ENCODE results near the gene UBE2J2. TPM values are rescaled to one million over a fixed set of nuclear protein-coding genes. Genes with fewer than 3 reads are reported as not detected.

UBE2J2 gene
- total RNA-seq, 1 experiment from 2014 or later, result 83.4 TPM

GRCh38 chr1:1220197-1220596, 53.5 kb downstream of the UBE2J2 start:
- Histone ChIP-seq H3K9ac (ENCODE audit: extremely low read depth, insufficient read length, low read length) (no peak overlapping the region), H3K14ac (ENCODE audit: insufficient read depth, low read length) (no peak overlapping the region), H2AK5ac (ENCODE audit: insufficient read length, low read length) (no peak overlapping the region), H3K79me1 (ENCODE audit: insufficient read depth, low read depth, low read length, poor library complexity, severe bottlenecking) (no peaks in the 10 kb centered on the region), H2BK15ac (ENCODE audit: low read depth, low read length) (no peak overlapping the region), H2BK12ac (ENCODE audit: insufficient read length, low read depth, low read length) (no peak overlapping the region), H3K23me2 (ENCODE audit: insufficient read length, low read depth, low read length, poor library complexity, severe bottlenecking) (no peaks in the 10 kb centered on the region), H3K56ac (ENCODE audit: insufficient read length, low read depth, low read length) (no peak overlapping the region), H2BK20ac (ENCODE audit: low read depth, low read length, poor library complexity, severe bottlenecking) (no peak overlapping the region), H2BK120ac (ENCODE audit: low read depth, low read length, poor library complexity, severe bottlenecking) (no peak overlapping the region), H3K4me2 (ENCODE audit: insufficient read depth, insufficient read length, low read length) (no peak overlapping the region), H2AFZ (ENCODE audit: low read length) (no peak overlapping the region), H4K8ac (replicated peaks; ENCODE audit: insufficient read length, low read depth, low read length) (no peak overlapping the region), H3K79me2 (ENCODE audit: insufficient read depth, low read length) (no peaks in the 10 kb centered on the region), H2BK5ac (ENCODE audit: insufficient read length, low read length) (no peak overlapping the region), H3K27me3 (ENCODE audit: insufficient read depth, low read length) (no peaks in the 10 kb centered on the region), H3T11ph (ENCODE audit: low read length) (no peak overlapping the region), H4K91ac (ENCODE audit: insufficient read length, low read depth, low read length) (no peak overlapping the region), H4K5ac (ENCODE audit: insufficient read length, low read depth, low read length) (no peak overlapping the region), H3K4me1 (ENCODE audit: insufficient read depth, low read length) (no peaks in the 10 kb centered on the region), H3K18ac (ENCODE audit: insufficient read length, low read depth, low read length) (no peak overlapping the region), H3K9me3 (ENCODE audit: control insufficient read depth, low read depth, low read length) (no peaks in the 10 kb centered on the region), H3K27ac (ENCODE audit: insufficient read length, low read depth, low read length) (no peak overlapping the region), H4K20me1 (ENCODE audit: control insufficient read depth, insufficient read depth, insufficient read length) (no peaks in the 10 kb centered on the region), H3K23ac (ENCODE audit: insufficient read length, low read depth, low read length) (no peak overlapping the region), H3K4ac (ENCODE audit: low read depth, low read length) (no peak overlapping the region)
- Mint-ChIP-seq H3K27me3 (ENCODE audit: low read depth) (no peaks in the 10 kb centered on the region; the same call in 1 of the 2 replicates), H3K9me3 (no peaks in the 10 kb centered on the region; a peak in 1 of 5 replicates), H3K27ac (peak overlapping the region in 1 of 3 experiments; percentile 31; a peak in 2 of 7 replicates), H3K4me1 (peaks cover 0 to 4% of the 10 kb centered on the region in 2 experiments; a peak in 1 of 4 replicates), H3K36me3 (ENCODE audit: insufficient read depth in 1 of 3, low read depth in 3 of 3) (peaks cover 23 to 56% (median 42%) of the 10 kb centered on the region in 3 experiments), H3K4me3 (no peak overlapping the region)
- no peak for DNase-seq
- no CpG with 5 or more reads among the region's 24 CpGs for WGBS (ENCODE audit: extremely low coverage, insufficient read length, low lambda C conversion rate)
- TF ChIP-seq CTCF (conservative IDR thresholded peaks at IDR 0.05), result no peak

Measured in H9 (cell line).